IPS DF 19.7 (cell line): Measurements from ENCODE around the gene PTPRK.

Experiments
- DNase-seq: peaks from one replicate; pipeline ENCODE4 v3.0.0-alpha.2; 2013; ENCODE audit warnings: low read depth, low spot score

PTPRK gene

DNA sequence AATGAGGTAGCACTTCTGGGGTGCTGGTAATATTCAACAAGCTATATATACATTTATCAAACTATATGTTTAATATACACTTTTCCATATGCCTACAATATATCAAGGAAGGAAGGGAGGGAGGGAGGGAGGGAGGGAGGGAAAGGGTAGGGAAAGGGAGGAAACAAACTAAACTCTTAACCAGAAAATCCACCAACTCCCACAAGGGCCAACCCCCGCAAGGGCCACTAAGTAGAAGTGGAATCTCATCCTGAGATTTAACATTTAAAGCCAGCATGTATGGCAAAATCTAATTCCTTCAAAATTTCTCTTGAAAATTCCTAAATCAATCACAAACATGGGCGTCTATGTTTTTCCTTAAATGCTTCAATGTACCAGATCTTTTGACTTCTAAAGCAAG is 320.9 kb downstream of the PTPRK start:
- DNase-seq, result no peak

DNA sequence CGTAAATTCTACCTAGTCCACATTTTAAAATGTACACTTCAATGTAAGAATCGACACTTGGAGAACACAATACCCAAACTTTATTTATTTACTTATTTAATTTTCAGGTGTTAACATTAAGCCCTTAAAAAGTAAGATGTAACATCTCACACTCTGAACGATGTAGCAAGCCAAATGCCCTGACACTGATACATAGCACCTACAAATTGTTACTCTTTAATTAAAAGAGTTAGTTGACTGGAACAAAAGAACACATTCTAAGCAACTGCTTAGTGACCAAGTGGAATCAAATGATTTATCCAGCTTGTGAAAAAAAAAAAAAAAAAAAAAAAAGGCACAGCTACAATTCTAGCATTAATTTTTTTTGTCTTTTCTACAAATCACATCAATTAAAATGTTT is 327.4 kb downstream of the PTPRK start:
- DNase-seq, result no peak

GRCh38 chr6:128188678-128189077 is 331.7 kb downstream of the PTPRK start:
- DNase-seq, result no peak

- no peak for DNase-seq
Measured at GRCh38 chr6:128186729-128187128, 333.7 kb downstream of the PTPRK start.

- no peak for DNase-seq
Measured at GRCh38 chr6:128179876-128180438, 340.4 kb downstream of the PTPRK start.

DNA sequence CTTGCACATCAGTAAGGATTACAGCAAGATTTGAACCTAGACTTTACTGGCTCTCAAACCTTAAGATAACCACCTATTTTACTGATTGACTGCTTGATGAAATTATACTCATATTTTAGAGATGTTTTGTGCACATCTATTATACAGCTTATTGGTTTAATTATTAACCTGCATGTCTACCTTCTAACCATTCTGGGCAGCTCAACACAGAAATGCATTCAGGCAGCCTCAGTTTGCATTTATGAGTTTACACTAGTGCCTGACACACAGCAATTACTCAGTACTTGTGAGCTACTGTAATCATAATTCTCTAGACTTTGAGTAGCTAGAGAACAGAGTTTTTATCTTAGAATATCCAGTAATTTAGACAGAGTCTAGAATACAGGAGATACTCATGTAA is 345.7 kb downstream of the PTPRK start:
- no peak for DNase-seq

GRCh38 chr6:128172752-128173682 is 347.4 kb downstream of the PTPRK start:
- DNase-seq, result no peak

- DNase-seq, result no peak
Measured at GRCh38 chr6:128172081-128172480, 348.3 kb downstream of the PTPRK start.

GRCh38 chr6:128171182-128171581 is 349.2 kb downstream of the PTPRK start:
- DNase-seq, result no peak

GRCh38 chr6:128168244-128168643 is 352.2 kb downstream of the PTPRK start:
- DNase-seq, result no peak

DNA sequence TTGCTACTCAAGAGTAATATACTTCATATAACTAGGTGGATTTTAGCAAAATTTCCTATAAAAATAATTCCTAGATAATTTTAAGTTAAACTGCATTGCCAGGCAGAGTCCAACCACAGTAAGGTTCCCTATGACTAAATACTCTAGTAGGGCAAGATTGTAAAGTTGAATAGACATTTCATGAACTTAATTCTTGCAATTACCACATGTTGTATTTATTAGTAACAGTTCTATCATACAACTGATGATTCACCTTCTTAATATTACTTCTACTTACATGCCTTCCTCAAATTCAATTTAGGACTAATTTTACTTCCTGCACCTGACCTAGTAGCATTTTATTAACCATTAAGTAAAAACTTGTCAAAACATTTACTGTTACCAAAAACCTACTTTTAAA is 352.8 kb downstream of the PTPRK start:
- no peak for DNase-seq

GRCh38 chr6:128164254-128164653 is 356.1 kb downstream of the PTPRK start:
- DNase-seq, result no peak

DNA sequence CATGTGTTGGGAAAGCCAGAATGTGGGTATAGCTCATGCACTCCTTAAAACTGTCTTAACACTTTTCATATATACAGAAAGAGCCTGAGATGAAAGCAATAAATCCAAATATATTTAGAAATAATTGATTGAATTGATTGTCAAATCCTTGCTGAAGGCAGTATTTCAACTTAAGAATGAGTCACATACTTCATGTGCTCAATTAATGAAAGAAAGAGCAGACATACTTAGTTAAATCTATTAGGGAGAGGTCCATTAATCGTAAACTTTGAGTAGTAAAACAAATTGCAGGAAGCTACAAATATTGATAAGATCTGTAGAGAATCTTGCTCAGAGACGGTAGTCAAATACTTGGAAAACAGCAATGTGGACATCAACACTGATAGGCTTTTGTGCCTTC is 358.0 kb downstream of the PTPRK start:
- DNase-seq, result no peak

GRCh38 chr6:128161839-128162238 is 358.6 kb downstream of the PTPRK start:
- no peak for DNase-seq

DNA sequence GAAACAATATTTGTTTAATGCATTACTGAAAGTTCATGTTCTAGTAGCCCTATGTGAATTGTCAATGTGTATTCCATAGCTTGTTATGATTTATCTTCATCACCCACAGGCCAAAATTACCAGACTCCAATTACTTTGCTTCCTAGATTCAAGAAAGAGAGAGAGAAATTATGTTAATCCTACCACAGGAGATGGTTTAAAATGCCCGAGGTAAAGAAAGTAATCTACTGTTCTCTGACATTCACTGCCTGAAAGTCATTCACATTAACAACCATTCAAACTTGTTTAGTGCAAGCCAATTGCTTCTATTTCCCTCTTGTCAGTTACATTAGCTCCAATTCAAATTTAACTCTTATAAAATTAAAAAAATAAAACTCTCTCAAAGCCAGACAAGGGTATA is 359.1 kb downstream of the PTPRK start:
- DNase-seq, result no peak

DNA sequence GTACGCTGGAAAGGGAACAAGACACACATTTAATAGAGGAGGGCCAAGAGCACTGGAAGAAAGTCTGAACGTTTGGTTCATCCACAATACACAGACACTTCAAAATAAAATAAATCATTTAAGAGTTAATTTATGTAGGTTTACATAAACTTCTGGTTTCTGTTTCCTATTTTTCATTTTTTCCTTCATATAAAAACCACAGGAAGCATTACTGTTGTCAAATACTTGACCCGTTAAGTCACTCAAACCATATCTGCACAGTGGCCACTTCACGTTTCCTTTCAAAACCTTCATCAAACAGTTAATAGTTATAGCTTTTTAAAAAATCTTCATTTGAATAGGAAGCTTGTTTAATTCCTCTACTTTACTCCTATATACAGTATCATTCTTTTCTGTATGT is 361.9 kb downstream of the PTPRK start:
- DNase-seq, result no peak

DNA sequence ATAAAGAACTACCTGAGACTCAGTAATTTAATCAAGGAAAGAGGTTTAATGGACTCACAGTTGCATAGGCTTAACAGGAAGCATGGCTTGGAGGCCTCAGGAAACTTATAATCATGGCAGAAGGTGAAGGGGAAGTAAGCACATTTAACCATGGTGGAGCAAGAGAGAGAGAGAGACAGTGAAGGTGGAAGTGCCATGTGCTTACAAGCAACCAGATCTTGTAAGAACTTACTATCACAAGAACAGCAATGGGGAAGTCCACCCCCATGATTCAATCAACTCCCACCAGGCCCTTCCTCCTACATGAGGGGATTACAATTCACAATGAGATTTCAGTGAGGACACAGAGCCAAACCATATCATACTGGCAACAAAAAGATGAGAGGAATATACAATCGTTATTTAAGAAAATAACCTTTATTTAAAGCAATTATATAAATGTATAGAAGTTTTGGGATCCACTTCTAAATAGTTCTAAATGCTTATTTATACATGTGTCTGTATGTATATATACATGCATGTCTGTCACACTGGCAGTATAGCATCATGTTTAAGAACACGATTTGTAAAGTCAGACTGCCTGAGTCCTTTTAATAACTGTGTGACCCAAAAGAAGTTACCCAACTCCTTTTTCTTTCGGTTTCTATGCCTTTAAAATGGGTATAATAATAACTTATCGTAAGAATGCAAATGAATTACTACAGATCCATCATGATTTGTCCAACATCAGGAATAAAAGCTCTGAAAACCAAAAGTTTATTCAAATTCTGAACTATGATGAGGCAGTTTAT is 363.9 kb downstream of the PTPRK start:
- DNase-seq, result no peak

- no peak for DNase-seq
Measured at GRCh38 chr6:128155826-128156225, 364.6 kb downstream of the PTPRK start.

DNA sequence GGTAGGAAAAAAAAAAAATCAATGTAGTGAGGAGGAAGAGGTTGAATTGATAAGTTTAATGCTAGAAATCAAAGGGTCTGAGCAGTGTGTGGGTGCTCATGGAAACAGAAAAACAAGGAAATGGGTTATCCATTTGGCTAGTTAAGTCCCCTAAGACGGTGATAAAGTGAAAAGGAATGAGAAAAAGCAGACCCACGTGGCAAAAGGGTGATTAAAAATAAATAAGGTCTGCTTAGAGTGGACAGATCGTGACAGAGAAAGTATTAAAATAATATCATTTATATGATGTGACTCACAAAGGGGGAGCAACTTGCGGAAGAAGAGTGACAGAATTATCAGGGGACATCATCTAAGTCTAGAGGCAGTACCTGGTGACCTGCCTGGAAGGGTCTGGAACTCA is 367.8 kb downstream of the PTPRK start:
- DNase-seq, result no peak

DNA sequence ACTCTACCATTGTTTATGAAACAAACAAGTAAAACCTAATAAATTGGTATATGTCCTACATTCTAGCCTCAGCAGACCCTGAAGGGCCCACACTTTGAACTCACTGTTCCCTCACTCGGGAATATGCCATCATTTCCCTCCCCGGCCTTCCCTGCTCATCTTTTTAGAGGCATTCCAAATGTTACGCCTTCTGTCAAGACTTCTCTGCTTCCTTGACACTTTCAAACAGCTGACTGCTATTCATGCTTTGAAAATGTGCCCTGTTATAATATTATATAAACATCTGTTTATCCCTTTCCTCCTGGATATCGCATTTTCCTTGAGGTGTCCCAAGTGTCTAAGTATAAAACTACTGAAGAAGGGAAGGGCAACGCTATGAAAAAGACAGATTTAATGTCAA is 370.0 kb downstream of the PTPRK start:
- DNase-seq, result no peak

- DNase-seq, result no peak
Measured at GRCh38 chr6:128149796-128150195, 370.6 kb downstream of the PTPRK start.

DNA sequence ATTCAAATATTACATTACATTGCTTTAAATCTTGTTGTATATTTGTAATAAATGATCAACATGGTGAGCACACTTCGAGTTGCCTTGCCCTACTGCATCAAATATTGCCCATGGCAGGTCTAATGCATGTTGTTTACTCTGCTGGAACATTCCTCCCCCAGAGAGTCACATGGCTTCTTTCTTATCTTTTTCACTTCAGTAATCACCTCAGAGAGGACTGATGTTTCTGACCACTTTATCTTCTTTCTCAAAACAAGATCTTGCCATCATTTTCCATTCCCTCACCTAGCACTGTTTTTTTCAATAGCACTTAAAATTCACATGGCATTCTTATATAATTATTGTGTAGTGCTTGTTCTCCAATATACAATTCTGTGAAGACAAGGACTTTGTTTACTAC is 376.1 kb downstream of the PTPRK start:
- no peak for DNase-seq

DNA sequence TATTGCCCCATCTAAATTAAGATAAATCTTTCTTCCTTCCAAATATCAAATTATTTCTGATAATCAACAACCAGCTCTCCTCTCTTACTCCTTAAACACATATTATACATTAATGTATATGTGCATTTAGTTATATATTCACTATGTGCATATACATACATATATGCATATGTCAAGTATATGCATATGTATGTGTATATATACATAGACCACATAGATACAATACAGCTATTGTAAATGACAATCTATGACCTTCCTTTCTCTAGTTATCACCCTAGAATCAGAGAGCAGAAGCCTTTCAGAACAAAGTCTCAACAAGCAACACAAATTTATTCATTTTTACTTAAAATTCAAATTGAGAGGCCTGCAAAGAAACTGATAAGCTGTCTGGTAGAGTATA is 378.5 kb downstream of the PTPRK start:
- no peak for DNase-seq
